Activated CD4-positive, alpha-beta T cell treated with anti-CD3 and anti-CD28 coated beads, Interleukin-2, Interleukin-6, amounts not matched to agents 100 ng/mL and 50 ng/mL, durations not matched to agents 16 hours and 8 hours (primary cell): ENCODE results near the gene MCF2L2.
"Not testable (repeated sequence)": the region's sequence is repeated elsewhere in the genome, so short reads cannot be mapped to it uniquely, and the experiment has no call there.

Source experiments
- DNase-seq: peaks from one replicate; pipeline ENCODE4 v3.0.0-alpha.2; 2020

The MCF2L2 gene

DNA sequence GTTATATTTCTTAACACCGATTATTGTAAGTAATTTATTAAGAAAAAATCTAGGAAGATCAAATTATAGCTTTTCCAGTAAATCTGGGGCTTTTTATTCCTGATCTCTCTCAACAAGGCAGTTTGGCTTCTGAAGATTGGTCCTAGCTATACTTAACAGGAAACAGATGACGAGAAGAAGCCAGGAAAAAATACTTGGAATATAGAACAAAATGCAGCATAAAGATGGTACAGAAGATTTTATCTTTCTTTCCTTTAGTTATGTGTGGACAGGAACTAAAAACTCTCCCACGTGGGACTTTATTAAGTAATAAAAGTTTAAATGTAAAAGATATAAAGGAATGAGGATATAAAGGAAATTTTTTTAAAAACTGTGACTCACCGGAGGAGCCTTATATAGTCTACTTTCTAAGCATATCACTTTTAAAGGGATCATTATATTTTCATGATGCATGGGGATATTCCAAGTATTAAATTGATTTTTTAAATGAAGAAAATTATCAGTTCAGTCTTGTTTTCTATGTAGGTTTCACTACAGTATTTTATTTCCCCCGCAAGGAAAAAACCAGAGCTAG, 167.2 kb downstream of the MCF2L2 start:
- DNase-seq, result no peak

DNA sequence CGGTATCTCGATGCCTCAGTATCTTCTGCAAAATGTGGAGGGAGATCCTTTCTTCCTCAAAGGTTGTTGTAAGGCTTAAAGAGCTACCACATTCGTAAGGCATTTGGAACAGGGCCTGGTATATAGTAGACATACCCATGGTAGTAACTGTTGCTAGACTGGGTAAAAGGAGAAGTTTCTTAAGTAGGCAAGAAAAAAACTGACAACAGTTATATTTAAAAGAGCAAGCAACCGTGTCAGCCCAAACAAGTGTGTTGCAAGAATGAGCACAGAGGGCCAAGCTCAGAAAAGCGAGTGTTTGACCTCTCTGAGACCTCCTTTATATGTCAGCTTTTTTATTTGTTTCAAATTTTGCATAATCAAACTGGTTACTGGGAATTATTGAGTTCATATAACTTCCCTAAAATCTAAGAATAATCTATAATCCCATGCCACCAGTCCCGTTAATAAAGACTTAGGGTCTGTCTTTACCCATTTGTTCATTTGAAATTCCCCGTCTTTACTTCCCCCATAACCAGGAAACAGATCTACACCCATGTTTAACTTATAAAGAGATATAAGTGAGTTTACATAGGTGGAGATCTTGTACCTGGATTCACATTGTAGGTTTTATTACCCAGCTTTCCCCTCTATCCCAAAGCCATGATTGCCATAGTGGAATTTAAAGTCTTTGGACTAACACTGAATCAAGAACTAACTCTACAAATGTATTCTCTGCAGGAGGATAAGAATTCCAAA, 168.1 kb downstream of the MCF2L2 start:
- no peak for DNase-seq

DNA sequence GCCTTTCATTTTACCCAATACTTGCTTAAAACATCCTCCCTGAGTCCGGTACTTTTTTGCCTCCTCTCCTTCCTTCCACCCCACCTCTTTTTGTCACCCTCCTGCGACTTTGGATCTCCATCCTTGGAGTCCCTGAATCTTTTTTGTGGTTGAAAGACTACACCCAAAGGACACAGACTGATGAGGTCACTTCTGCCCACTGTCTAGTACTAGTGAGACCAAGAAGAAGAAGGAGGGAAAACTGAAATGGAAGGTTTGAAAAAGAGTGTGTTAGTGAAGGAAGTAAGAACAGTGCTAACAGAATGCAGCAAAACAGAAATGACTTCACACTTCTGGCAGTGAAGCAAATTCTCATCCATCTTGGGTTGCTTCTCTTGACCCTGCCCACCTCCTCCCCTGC, 168.8 kb downstream of the MCF2L2 start:
- no peak for DNase-seq

GRCh38 chr3:183259087-183259486, 169.3 kb downstream of the MCF2L2 start:
- DNase-seq, result no peak

- DNase-seq, result no peak
Measured at GRCh38 chr3:183255348-183255730, 173.1 kb downstream of the MCF2L2 start.

- DNase-seq, result peak; percentile 9
Measured at GRCh38 chr3:183254487-183255347, 173.7 kb downstream of the MCF2L2 start.

- DNase-seq, result peak; percentile 25
Measured at GRCh38 chr3:183253528-183254486, 174.6 kb downstream of the MCF2L2 start.

DNA sequence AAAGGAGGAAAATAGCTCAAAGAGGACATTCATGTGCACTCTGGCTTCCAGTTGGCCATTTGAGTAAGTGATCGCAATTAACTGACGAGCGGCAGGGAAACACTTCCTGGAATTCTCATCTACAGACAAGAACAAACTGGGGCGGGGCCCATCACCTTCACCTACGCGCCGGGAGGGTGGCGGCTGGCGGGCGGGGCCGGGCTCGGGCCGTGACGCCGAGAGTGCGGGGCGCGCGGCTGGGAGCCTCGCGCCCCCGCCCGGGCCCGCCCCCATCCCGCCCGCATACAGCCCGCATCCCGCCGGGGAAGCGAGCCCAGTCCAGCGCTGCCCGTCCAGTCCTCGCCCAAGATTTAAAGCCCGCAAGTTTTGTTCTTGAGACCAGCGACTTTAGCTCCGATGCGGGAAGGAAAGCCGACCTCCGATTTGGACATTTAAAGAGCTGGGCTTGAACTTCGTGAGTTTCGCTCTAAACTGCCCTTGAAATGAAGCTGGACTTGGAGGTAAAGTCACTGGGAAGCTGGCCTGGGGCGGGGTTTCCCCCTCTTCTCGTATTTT, 175.4 kb downstream of the MCF2L2 start, which contains the start of gene B3GNT5:
B3GNT5 (plus strand) TSS at position 281 of the 555 bp plus-strand sequence. CDS start 16,546 bp downstream, outside the sequence.
- DNase-seq, result peak; percentile 41

- no peak for DNase-seq
Measured at GRCh38 chr3:183252118-183252782, 176.2 kb downstream of the MCF2L2 start.

GRCh38 chr3:183249006-183249718, 179.3 kb downstream of the MCF2L2 start:
- DNase-seq, result no peak

- no peak for DNase-seq
Measured at GRCh38 chr3:183247011-183247589, 181.3 kb downstream of the MCF2L2 start.

GRCh38 chr3:183244981-183245476, 183.4 kb downstream of the MCF2L2 start:
- DNase-seq, result no peak

GRCh38 chr3:183244219-183244618, 184.2 kb downstream of the MCF2L2 start:
- DNase-seq, result no peak

GRCh38 chr3:183242431-183242830, 186.0 kb downstream of the MCF2L2 start:
- no peak for DNase-seq

- DNase-seq, result no peak
Measured at GRCh38 chr3:183239046-183239445, 189.4 kb downstream of the MCF2L2 start.

- no peak for DNase-seq
Measured at GRCh38 chr3:183233966-183234365, 194.5 kb downstream of the MCF2L2 start.

DNA sequence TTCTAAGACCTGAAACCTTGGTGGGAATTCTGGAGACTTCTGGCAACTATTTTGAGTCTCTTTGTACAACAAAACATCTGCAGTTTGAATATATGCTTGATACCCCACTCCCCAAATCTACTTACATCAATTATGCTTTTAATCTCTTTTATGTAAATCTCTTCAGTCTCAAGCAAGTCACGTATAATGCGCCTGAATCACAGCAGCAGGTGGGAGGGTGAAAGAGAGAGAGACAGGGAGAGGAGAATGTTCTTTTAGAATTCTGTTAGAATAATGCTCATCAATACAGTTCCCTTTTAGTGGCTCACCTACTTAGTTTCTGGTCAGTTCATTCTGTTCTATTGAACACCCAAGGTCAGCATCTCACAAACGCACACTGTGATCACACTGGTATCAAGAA, 197.6 kb downstream of the MCF2L2 start:
- DNase-seq, result no peak

GRCh38 chr3:183230251-183230650, 198.2 kb downstream of the MCF2L2 start:
- not testable (repeated sequence) for DNase-seq

DNA sequence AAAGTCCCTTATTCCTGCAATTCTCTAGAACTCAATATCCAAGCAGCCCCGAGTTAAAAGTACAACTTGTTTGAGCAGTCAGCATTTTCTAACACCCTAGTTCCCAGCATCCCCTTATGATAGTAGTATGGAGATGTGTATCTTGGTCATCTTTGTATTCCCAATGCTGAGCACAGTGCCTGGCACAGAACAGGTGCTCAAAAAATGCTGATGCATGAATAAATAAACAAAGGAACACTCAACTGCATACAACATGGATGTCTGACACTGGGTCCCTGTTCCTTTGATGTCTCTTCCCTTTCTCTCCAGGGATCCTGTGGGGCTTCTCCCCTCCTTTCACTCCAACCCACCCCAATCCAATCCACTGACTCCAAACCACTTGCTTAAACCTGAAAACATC, 199.2 kb downstream of the MCF2L2 start:
- no peak for DNase-seq

DNA sequence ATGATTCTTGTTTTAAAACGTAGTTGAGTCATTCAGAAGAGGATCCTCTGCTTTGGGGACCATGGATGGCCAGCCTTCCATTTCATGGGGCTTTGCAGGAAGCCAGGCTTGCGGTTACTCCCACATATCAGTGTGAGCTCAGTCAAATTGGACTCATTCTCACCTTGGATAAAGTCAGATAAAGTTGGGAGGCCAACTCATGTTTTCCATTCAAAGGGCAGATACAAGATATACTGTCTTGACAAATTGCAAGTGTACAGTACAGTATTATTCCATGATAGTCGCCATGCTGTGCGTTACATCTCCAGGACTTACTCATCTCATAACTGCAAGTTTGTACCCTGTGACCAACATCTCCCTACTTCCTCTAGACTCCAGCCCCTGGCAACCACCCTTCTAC, 200.8 kb downstream of the MCF2L2 start:
- DNase-seq, result peak; percentile 4
